Neuron (in vitro differentiated cells): ENCODE data around the gene FRMD4B.
A peak's percentile ranks its signal among the peaks of the same experiment; 100 is the strongest.

Experiments used
- H2AFZ ChIP-seq: one replicate; pipeline ENCODE4 v1.6.1; 2013; ENCODE audit warnings: low read depth, mild to moderate bottlenecking, inconsistent platforms, low read length, moderate library complexity
- H3K27me3 ChIP-seq: one replicate; pipeline ENCODE4 v1.6.1; 2013; ENCODE audit warnings: low read length; ENCODE audit not compliant: insufficient read depth
- H3K36me3 ChIP-seq: one replicate; pipeline ENCODE4 v1.6.1; 2013; ENCODE audit warnings: low read length; ENCODE audit not compliant: insufficient read depth
- H3K4me1 ChIP-seq: one replicate; pipeline ENCODE4 v1.6.1; 2013; ENCODE audit warnings: low read length; ENCODE audit not compliant: insufficient read depth
- H3K4me3 ChIP-seq: 2 replicates; pipeline ENCODE4 v1.5.1; 2013; ENCODE audit warnings: mild to moderate bottlenecking, low read length, moderate library complexity
- H3K9me3 ChIP-seq: one replicate; pipeline ENCODE4 v1.6.1; 2013; ENCODE audit warnings: low read length

FRMD4B gene

GRCh38 chr3:69129531-69129930 lies 256.4 kb downstream of the FRMD4B start:
- Histone ChIP-seq H3K4me1 (no peaks in the 10 kb centered on the region), H2AFZ (no peak overlapping the region), H3K9me3 (no peaks in the 10 kb centered on the region), H3K4me3 (no peak overlapping the region), H3K36me3 (no peaks in the 10 kb centered on the region), H3K27me3 (no peaks in the 10 kb centered on the region)

GRCh38 chr3:69128509-69128908 lies 257.4 kb downstream of the FRMD4B start:
- Histone ChIP-seq H3K4me1 (no peaks in the 10 kb centered on the region), H3K36me3 (no peaks in the 10 kb centered on the region), H3K27me3 (no peaks in the 10 kb centered on the region), H3K4me3 (no peak overlapping the region), H2AFZ (no peak overlapping the region), H3K9me3 (no peaks in the 10 kb centered on the region)

- no peaks in the 10 kb centered on the region for H3K27me3 ChIP-seq
- no peaks in the 10 kb centered on the region for H3K36me3 ChIP-seq
- no peak overlapping the region for H3K4me3 ChIP-seq
- peaks cover 4% of the 10 kb centered on the region for H3K4me1 ChIP-seq
- no peaks in the 10 kb centered on the region for H3K9me3 ChIP-seq
- no peak overlapping the region for H2AFZ ChIP-seq
Measured at GRCh38 chr3:69126999-69127398, 258.9 kb downstream of the FRMD4B start.

GRCh38 chr3:69126216-69126615 lies 259.7 kb downstream of the FRMD4B start:
- Histone ChIP-seq H3K36me3 (no peaks in the 10 kb centered on the region), H3K4me3 (no peak overlapping the region), H2AFZ (no peak overlapping the region), H3K4me1 (peaks cover 6% of the 10 kb centered on the region), H3K9me3 (no peaks in the 10 kb centered on the region), H3K27me3 (no peaks in the 10 kb centered on the region)

- peaks cover 6% of the 10 kb centered on the region for H3K4me1 ChIP-seq
- H3K9me3 ChIP-seq, result no peaks in the 10 kb centered on the region
- H3K4me3 ChIP-seq, result no peak within 1 kb of the TSS
- peak within 1 kb of the TSS; percentile 18 for H2AFZ ChIP-seq
- no peaks in the 10 kb centered on the region for H3K36me3 ChIP-seq
- H3K27me3 ChIP-seq, result no peaks in the 10 kb centered on the region
Measured at GRCh38 chr3:69122403-69122802, 263.5 kb downstream of the FRMD4B start, which contains the start of gene LMOD3. Gene LMOD3, minus strand, starts transcription at chr3:69122595. Its CDS starts 209 bp downstream, at chr3:69122386.

GRCh38 chr3:69121950-69122349 lies 263.9 kb downstream of the FRMD4B start:
- H3K36me3 ChIP-seq, result no peaks in the 10 kb centered on the region
- no peaks in the 10 kb centered on the region for H3K27me3 ChIP-seq
- peaks cover 6% of the 10 kb centered on the region for H3K4me1 ChIP-seq
- peak overlapping the region; percentile 18 for H2AFZ ChIP-seq
- H3K9me3 ChIP-seq, result no peaks in the 10 kb centered on the region
- H3K4me3 ChIP-seq, result no peak overlapping the region

- Histone ChIP-seq H3K9me3 (no peaks in the 10 kb centered on the region), H3K27me3 (no peaks in the 10 kb centered on the region), H3K4me3 (no peak overlapping the region), H3K36me3 (no peaks in the 10 kb centered on the region), H2AFZ (peak overlapping the region; percentile 18), H3K4me1 (peaks cover 6% of the 10 kb centered on the region)
Measured at GRCh38 chr3:69121513-69121912, 264.4 kb downstream of the FRMD4B start.

- H3K4me3 ChIP-seq, result no peak overlapping the region
Measured at GRCh38 chr3:69120879-69121464, 264.9 kb downstream of the FRMD4B start.

More at GRCh38 chr3:69120879-69121464, 264.9 kb downstream of the FRMD4B start:
- H2AFZ ChIP-seq, result no peak overlapping the region
- no peaks in the 10 kb centered on the region for H3K36me3 ChIP-seq
- no peaks in the 10 kb centered on the region for H3K9me3 ChIP-seq
- H3K4me1 ChIP-seq, result peaks cover 6% of the 10 kb centered on the region
- no peaks in the 10 kb centered on the region for H3K27me3 ChIP-seq
